ENCODE results near the gene KCTD17.

DNA sequence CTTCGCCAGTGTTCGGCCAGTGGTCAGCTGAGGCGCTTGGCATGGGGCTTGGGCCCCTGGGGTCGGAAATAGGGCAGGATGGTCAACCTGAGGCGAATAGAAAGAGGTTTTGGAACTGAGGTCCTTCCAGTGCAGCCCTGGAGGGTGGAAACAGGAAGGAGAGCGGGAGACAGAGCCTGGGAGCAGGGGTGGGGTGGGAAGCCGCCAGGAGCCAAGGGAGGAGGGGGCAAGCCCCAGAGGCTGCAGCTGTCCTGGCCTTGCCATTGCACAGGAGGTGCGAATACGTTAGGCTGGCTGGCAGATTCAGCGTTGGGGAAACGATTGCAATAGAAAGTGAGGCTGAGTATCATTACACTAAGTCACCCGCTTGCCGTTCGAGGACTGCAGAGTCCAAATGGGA is 13.9 kb upstream of the KCTD17 start:
- TF ChIP-seq, protein P1, sequence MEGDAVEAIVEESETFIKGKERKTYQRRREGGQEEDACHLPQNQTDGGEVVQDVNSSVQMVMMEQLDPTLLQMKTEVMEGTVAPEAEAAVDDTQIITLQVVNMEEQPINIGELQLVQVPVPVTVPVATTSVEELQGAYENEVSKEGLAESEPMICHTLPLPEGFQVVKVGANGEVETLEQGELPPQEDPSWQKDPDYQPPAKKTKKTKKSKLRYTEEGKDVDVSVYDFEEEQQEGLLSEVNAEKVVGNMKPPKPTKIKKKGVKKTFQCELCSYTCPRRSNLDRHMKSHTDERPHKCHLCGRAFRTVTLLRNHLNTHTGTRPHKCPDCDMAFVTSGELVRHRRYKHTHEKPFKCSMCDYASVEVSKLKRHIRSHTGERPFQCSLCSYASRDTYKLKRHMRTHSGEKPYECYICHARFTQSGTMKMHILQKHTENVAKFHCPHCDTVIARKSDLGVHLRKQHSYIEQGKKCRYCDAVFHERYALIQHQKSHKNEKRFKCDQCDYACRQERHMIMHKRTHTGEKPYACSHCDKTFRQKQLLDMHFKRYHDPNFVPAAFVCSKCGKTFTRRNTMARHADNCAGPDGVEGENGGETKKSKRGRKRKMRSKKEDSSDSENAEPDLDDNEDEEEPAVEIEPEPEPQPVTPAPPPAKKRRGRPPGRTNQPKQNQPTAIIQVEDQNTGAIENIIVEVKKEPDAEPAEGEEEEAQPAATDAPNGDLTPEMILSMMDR (IDR thresholded peaks at IDR 0.05), result no peak
- TF ChIP-seq POLR2A (IDR thresholded peaks at IDR 0.05), result no peak

Data from Peyer's patch (tissue), 4 donors.